NCI-H146 treated with DMSO at 0.1 percent for 48 hours (cell line): ENCODE results near the gene AHNAK.

Source experiments
- DNase-seq: peaks from one replicate; lab custom pipeline; 2025; ENCODE audit not compliant: unreplicated experiment; lab: John Stamatoyannopoulos, UW

Gene AHNAK

GRCh38 chr11:62498031-62498430, 48.6 kb downstream of the AHNAK start:
- DNase-seq, result no peak

GRCh38 chr11:62497132-62497801, 49.3 kb downstream of the AHNAK start:
- peak; percentile 17 for DNase-seq

GRCh38 chr11:62496676-62497075, 49.9 kb downstream of the AHNAK start:
- no peak for DNase-seq

GRCh38 chr11:62494246-62494645, 52.4 kb downstream of the AHNAK start:
- DNase-seq, result no peak

- no peak for DNase-seq
Observed at GRCh38 chr11:62493801-62494200, 52.8 kb downstream of the AHNAK start.

- no peak for DNase-seq
Observed at GRCh38 chr11:62492586-62492985, 54.0 kb downstream of the AHNAK start.

- no peak for DNase-seq
Observed at GRCh38 chr11:62491571-62492329, 54.9 kb downstream of the AHNAK start.

- DNase-seq, result no peak
Observed at GRCh38 chr11:62489204-62489603, 57.4 kb downstream of the AHNAK start.

GRCh38 chr11:62487738-62488551, 58.7 kb downstream of the AHNAK start:
- DNase-seq, result no peak

GRCh38 chr11:62487136-62487535, 59.5 kb downstream of the AHNAK start:
- no peak for DNase-seq

GRCh38 chr11:62484352-62484751, 62.3 kb downstream of the AHNAK start:
- no peak for DNase-seq

GRCh38 chr11:62482753-62483152, 63.9 kb downstream of the AHNAK start:
- DNase-seq, result no peak

GRCh38 chr11:62479631-62480201, 66.9 kb downstream of the AHNAK start:
- DNase-seq, result no peak

GRCh38 chr11:62477927-62478326, 68.7 kb downstream of the AHNAK start:
- no peak for DNase-seq

GRCh38 chr11:62472063-62472884, 74.3 kb downstream of the AHNAK start:
- DNase-seq, result no peak

- no peak for DNase-seq
Observed at GRCh38 chr11:62471603-62472002, 75.0 kb downstream of the AHNAK start.

GRCh38 chr11:62468577-62468976, 78.0 kb downstream of the AHNAK start:
- no peak for DNase-seq

GRCh38 chr11:62466444-62466843, 80.2 kb downstream of the AHNAK start:
- DNase-seq, result no peak

- no peak for DNase-seq
Observed at GRCh38 chr11:62464655-62465054, 82.0 kb downstream of the AHNAK start.

- no peak for DNase-seq
Observed at GRCh38 chr11:62463121-62463542, 83.5 kb downstream of the AHNAK start.

- DNase-seq, result no peak
Observed at GRCh38 chr11:62462508-62462892, 84.1 kb downstream of the AHNAK start.
